Measurements from ENCODE around the gene PSMD1. TPM values are rescaled to one million over a fixed set of nuclear protein-coding genes. Genes with fewer than 3 reads are reported as not detected.
A peak's percentile ranks its signal among the peaks of the same experiment; 100 is the strongest.

PSMD1 gene
- total RNA-seq, 4 donors from 2014 or later: 51.5 to 116 (median 67.9) TPM

DNA sequence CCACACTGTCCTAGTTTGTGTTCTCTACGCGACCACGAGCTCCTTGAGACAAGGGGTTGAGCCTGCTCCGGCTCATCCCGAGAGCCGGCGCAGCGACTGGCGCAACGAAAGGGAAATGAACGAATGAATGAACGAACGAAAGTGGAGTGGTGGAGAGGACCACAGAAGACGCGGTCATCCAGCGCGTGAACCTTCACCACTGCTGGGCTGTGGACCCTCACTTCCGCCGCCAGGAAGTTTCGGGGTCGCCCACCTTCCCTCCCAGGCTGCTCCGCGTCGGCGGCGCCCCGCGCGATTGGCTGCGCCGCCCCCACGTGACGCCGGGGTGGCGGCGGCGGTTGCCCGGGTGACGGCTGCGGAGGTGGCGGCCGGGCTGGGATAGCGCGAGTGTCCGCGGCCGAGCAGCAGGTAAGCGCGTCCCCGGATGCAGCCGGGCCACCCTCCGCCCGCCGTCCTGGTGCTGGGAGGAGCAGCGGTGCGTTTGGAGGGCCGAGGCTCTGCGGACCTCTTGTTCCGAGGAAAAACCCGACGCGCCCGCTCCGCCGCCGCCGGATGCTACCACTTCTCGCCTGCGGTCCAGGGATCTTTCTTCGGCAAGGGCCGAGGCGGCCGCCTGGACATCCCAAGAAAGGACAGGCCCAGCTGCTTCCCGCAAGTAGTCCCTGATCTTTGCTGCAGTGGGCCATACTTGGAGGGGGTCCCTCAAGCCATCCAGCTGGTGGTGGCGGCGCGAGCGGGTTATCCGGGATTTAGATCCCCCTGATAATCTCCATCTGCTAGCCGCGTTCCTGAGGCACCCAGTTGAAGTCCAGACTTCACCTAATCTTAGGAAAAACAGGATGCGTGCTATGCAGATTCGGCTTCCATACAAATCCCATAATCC is 141.9 kb downstream of the PSMD1 start, which contains the start of gene ARMC9:
Gene ARMC9 (plus strand): TSS at position 341 of the 883 bp plus-strand sequence. CDS start 7,608 bp downstream, outside the sequence.
- H3K27me3 ChIP-seq: peaks cover 0 to 5% (median 0%) of the 10 kb centered on the region in 4 donors
- intact Hi-C loops (cut with DNase I): no loop called here
- no peak for DNase-seq
- peak within 1 kb of the TSS; percentile 54 to 84 (median 76) for H3K4me3 ChIP-seq
- peak in 1 of 4 donors; percentile 32 for TF ChIP-seq POLR2A (IDR thresholded peaks at IDR 0.05)
- no peak for TF ChIP-seq CTCF (IDR thresholded peaks at IDR 0.05)
- WGBS, 2 donors: 0 to 2% methylated on average over 5 to 24 of the region's 83 CpGs
- peaks cover 6 to 33% (median 18%) of the 10 kb centered on the region in 3 donors for H3K4me1 ChIP-seq
- H3K36me3 ChIP-seq: no peaks in the 10 kb centered on the region
- H3K27ac ChIP-seq: peak within 1 kb of the TSS; percentile 24 to 71 (median 46)
- H3K9me3 ChIP-seq: no peaks in the 10 kb centered on the region

DNA sequence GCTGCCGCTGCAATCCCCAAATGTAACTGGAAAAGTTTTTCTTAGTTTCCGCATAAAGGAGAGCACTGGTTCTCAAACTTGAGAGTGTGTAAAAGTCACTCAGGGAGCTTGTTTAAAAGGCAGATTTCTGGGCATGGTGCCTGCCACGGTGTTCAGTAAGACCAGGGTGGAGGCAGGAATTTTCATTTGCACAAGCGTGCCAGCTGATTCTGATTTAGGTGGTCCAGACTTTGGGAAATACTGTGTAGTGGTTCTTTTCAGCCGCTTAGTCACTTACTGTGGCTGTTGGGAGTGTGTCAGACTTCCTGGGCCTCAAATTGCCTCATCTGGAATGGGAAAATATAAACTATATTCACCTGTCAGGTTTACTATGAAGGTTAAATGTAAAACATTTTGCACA is 142.6 kb downstream of the PSMD1 start:
- peak overlapping the region; percentile 54 to 84 (median 76) for H3K4me3 ChIP-seq
- H3K27me3 ChIP-seq: peaks cover 0 to 5% (median 0%) of the 10 kb centered on the region in 4 donors
- TF ChIP-seq CTCF (IDR thresholded peaks at IDR 0.05): no peak
- TF ChIP-seq POLR2A (IDR thresholded peaks at IDR 0.05): no peak
- 27 to 36% methylated on average over 5 of the region's 5 CpGs for WGBS, 2 donors
- intact Hi-C loops (cut with DNase I): no loop called here
- H3K4me1 ChIP-seq: peaks cover 6 to 33% (median 18%) of the 10 kb centered on the region in 3 donors
- no peak for DNase-seq
- no peaks in the 10 kb centered on the region for H3K9me3 ChIP-seq
- H3K27ac ChIP-seq: peak overlapping the region in 1 of 4 donors; percentile 71
- no peaks in the 10 kb centered on the region for H3K36me3 ChIP-seq

DNA sequence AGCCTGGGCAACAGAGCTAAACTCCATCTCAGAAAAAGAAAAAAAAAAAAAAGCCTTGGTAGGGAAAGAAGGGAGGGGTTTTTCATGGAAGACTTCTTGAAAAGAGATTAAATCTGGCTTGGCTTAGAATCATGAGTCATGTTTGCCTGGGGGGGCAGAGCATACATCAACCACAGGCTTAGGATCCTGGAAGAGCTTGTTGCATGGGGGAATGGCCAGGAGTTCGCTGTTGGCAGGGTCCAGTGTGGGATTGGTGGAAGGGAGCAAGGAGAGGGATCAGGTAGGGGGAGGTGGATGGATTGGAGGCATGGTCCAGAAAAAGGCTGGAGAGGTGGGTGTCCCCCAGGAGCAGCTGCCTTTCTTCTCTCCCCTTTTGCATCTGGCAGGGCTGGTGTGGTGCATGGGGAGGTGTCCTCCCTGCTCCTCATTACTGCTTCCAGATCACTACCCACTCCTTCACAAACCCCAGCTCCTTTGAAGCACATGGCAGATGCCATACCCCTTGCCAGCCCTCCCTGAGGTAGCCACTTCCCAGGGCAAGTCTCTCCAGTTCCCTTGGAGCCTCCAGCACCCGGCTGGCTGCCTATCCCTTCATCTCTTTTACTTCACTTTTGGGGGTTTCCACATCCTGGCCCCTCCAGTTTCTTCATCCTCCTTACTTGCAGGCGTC is 144.3 kb downstream of the PSMD1 start:
- H3K4me3 ChIP-seq: no peak overlapping the region
- no peak for DNase-seq
- H3K27ac ChIP-seq: no peak overlapping the region
- 40 to 60% methylated on average over 3 of the region's 3 CpGs for WGBS, 2 donors
- H3K36me3 ChIP-seq: no peaks in the 10 kb centered on the region
- no peaks in the 10 kb centered on the region for H3K9me3 ChIP-seq
- H3K4me1 ChIP-seq: peaks cover 6 to 33% (median 18%) of the 10 kb centered on the region in 3 donors
- peaks cover 0 to 1% (median 0%) of the 10 kb centered on the region in 4 donors for H3K27me3 ChIP-seq
- intact Hi-C loops (cut with DNase I): no loop called here
- no peak for TF ChIP-seq CTCF (IDR thresholded peaks at IDR 0.05)
- TF ChIP-seq POLR2A (IDR thresholded peaks at IDR 0.05): no peak

DNA sequence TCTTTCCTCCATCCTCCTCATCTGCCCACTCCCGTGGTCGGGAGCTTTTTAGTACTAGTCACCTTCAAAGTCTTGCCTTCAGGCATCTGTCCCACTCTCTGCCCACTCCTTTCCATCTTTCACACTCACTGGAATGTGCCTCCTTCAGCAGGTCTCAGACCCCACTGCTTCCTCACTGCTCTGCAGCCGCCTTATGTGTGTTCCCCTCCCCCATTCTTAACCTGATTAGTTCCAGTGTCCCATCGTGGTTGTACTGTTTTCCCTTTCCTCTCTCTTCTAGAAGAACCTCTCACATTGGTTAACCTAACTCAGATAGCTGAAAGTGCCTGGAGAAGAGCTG is 144.8 kb downstream of the PSMD1 start:
- DNase-seq: no peak
- no peak overlapping the region for H3K4me3 ChIP-seq
- intact Hi-C loops (cut with DNase I): no loop called here
- H3K27ac ChIP-seq: no peak overlapping the region
- TF ChIP-seq POLR2A (IDR thresholded peaks at IDR 0.05) (no peak), CTCF (IDR thresholded peaks at IDR 0.05) (no peak)
- H3K27me3 ChIP-seq: no peaks in the 10 kb centered on the region
- peaks cover 6 to 33% (median 18%) of the 10 kb centered on the region in 3 donors for H3K4me1 ChIP-seq
- no peaks in the 10 kb centered on the region for H3K36me3 ChIP-seq
- WGBS, 2 donors: 59 to 73% methylated on average over 4 of the region's 4 CpGs
- no peaks in the 10 kb centered on the region for H3K9me3 ChIP-seq

DNA sequence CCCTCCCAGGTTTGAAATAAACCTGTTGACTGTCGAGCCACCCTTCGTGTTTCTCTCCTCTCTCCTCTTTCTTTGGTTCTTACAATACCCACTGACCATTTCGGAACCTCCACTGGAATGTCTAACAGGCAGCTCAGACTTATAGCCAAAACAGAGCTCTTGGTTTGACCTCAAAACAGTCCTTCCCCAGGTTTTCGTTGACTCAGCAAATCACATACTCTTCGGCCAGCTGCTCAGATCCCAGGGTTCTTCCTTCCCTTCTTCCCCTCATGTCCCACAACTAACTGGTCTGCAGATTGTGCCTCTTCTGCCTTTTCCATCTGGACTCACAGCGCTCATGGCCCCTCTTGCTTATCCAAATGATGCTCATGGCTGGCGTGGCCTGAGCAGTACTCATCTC is 146.4 kb downstream of the PSMD1 start:
- DNase-seq: no peak
- H3K4me1 ChIP-seq: peaks cover 6 to 26% (median 13%) of the 10 kb centered on the region in 3 donors
- H3K27me3 ChIP-seq: no peaks in the 10 kb centered on the region
- WGBS, 2 donors: 93 to 95% methylated on average over 7 of the region's 7 CpGs
- peaks cover 0 to 1% (median 0%) of the 10 kb centered on the region in 3 donors for H3K36me3 ChIP-seq
- no peak overlapping the region for H3K27ac ChIP-seq
- H3K9me3 ChIP-seq: no peaks in the 10 kb centered on the region
- no peak for TF ChIP-seq CTCF (IDR thresholded peaks at IDR 0.05)
- TF ChIP-seq POLR2A (IDR thresholded peaks at IDR 0.05): no peak
- H3K4me3 ChIP-seq: no peak overlapping the region
- intact Hi-C loops (cut with DNase I): no loop called here

Data from esophagus squamous epithelium (tissue), 5 donors.